Lower lobe of right lung (tissue), 2 donors: ENCODE measurements around the gene ZNF285. TPM values are rescaled to one million over a fixed set of nuclear protein-coding genes. Genes with fewer than 3 reads are reported as not detected.
"Not testable (repeated sequence)": the region's sequence is repeated elsewhere in the genome, so short reads cannot be mapped to it uniquely, and the experiment has no call there.

Experiments used
- ATAC-seq, 2 donors: fragments of 200-7000 bp; cut with Tn5 transposase; one replicate each; pipeline ENCODE4 v1.9.1; 2020 to 2022; ENCODE audit warnings: mild to moderate bottlenecking in 2 of 2, moderate library complexity in 2 of 2
- DNase-seq: peaks from one replicate; pipeline ENCODE4 v3.0.0-alpha.2; 2020
- H3K27ac ChIP-seq: fragments of 200-600 bp; one replicate; pipeline ENCODE4 v1.8.0; 2022
- H3K27me3 ChIP-seq: fragments of 200-600 bp; one replicate; pipeline ENCODE4 v1.8.0; 2022; ENCODE audit warnings: low read depth
- H3K36me3 ChIP-seq: fragments of 200-600 bp; one replicate; pipeline ENCODE4 v1.8.0; 2022; ENCODE audit warnings: mild to moderate bottlenecking
- H3K4me1 ChIP-seq: fragments of 200-600 bp; one replicate; pipeline ENCODE4 v1.8.0; 2022
- H3K4me3 ChIP-seq: fragments of 200-600 bp; one replicate; pipeline ENCODE4 v1.8.0; 2022; ENCODE audit warnings: mild to moderate bottlenecking
- H3K9me3 ChIP-seq: fragments of 200-600 bp; one replicate; pipeline ENCODE4 v1.8.0; 2022
- intact Hi-C: fragments of 100-400 bp; cut with DNase I; formaldehyde crosslinking; loops from one replicate; pipeline ENCODE4 v1.11.0; 2022
- total RNA-seq: library from RNA; stranded (reverse); fragmentation: NEBNext Ultra II Directional; extraction: Animal tissue kit (Norgen Biotek cat#: 25700); gene quantifications from one replicate; pipeline ENCODE4 v1.2.1, GENCODE V29; 2021
- TF ChIP-seq, protein P1 (sequence below): fragments of 200-600 bp; IDR thresholded peaks from one replicate; pipeline ENCODE4 v1.8.0; 2022; ENCODE audit warnings: antibody characterized with exemption, mild to moderate bottlenecking
- donor health status: DM: no; HTN: yes; CAD: no; lungs with severe emphysema.

Gene ZNF285
- total RNA-seq, 1 donor from 2014 or later: 1.1 TPM

DNA sequence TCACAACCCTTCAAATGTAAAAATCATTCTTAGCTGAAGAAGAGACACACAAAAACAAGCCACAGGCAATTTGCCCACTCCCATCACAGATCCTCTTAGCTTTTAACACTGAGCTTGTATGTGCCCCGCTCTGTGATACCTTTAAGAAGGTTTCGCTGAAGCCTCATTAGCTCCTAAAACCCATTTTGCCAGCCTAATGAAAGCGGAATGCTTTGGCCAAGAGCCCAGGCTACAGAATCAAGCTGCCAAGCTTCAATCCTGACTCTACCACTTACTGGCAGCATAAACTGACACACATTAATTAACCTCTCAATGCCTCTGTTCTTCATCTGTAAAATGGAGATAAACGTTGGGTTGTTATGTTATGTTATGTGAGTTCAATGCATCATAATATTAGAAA is 55.4 kb downstream of the ZNF285 start:
- H3K27ac ChIP-seq: no peak overlapping the region
- H3K4me3 ChIP-seq: no peak overlapping the region
- no peak for DNase-seq
- TF ChIP-seq, protein P1, sequence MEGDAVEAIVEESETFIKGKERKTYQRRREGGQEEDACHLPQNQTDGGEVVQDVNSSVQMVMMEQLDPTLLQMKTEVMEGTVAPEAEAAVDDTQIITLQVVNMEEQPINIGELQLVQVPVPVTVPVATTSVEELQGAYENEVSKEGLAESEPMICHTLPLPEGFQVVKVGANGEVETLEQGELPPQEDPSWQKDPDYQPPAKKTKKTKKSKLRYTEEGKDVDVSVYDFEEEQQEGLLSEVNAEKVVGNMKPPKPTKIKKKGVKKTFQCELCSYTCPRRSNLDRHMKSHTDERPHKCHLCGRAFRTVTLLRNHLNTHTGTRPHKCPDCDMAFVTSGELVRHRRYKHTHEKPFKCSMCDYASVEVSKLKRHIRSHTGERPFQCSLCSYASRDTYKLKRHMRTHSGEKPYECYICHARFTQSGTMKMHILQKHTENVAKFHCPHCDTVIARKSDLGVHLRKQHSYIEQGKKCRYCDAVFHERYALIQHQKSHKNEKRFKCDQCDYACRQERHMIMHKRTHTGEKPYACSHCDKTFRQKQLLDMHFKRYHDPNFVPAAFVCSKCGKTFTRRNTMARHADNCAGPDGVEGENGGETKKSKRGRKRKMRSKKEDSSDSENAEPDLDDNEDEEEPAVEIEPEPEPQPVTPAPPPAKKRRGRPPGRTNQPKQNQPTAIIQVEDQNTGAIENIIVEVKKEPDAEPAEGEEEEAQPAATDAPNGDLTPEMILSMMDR: no peak
- peaks cover 80% of the 10 kb centered on the region for H3K9me3 ChIP-seq
- no peaks in the 10 kb centered on the region for H3K4me1 ChIP-seq
- H3K27me3 ChIP-seq: no peaks in the 10 kb centered on the region
- intact Hi-C loops: no loop called here
- H3K36me3 ChIP-seq: no peaks in the 10 kb centered on the region
- no peak for ATAC-seq

DNA sequence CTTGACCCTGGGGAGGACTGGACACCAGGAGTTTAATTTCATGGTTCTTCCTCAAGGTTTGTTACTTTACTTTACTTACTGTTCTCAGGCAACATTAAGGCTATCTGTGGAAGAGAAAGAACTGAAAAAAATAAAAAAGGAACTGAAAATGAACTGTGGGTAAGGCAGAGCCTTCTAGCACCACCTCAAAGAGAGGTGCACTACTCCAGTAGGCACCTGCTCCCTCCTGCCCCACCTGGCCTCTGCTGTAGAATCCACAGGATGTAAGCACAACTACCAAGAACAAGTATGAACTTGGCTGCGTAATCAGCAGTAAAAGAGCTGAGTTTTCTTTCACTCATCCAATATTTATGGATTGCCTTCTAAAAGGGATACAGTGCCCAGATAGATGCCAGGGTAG is 57.2 kb downstream of the ZNF285 start:
- no peak overlapping the region for H3K4me3 ChIP-seq
- ATAC-seq: no peak
- intact Hi-C loops: no loop called here
- no peak for DNase-seq
- H3K4me1 ChIP-seq: no peaks in the 10 kb centered on the region
- H3K36me3 ChIP-seq: peaks cover 11% of the 10 kb centered on the region
- TF ChIP-seq, protein P1: no peak
- no peaks in the 10 kb centered on the region for H3K27me3 ChIP-seq
- H3K9me3 ChIP-seq: peaks cover 68% of the 10 kb centered on the region
- no peak overlapping the region for H3K27ac ChIP-seq

DNA sequence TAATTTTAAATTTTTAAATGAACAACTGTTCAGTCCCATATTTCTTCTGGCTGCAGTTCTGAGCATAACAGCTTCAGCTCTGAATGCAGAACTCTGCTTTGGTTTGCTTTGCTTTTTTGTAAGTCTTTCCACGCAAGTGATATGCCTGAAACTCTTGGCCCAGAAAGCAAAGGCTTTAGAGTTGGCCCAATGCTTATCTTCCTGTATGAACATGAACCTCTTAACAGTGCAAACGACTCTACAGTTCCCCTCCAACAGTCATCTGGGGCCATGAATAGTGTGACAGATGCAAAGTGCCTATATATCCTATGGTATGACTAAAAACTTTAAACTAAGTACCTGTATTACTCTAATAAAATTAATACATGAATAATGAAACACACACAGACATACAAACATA is 59.6 kb downstream of the ZNF285 start:
- intact Hi-C loops: no loop called here
- DNase-seq: no peak
- H3K36me3 ChIP-seq: peaks cover 28% of the 10 kb centered on the region
- no peak for ATAC-seq
- no peak overlapping the region for H3K4me3 ChIP-seq
- H3K27ac ChIP-seq: no peak overlapping the region
- TF ChIP-seq, protein P1: no peak
- peaks cover 60% of the 10 kb centered on the region for H3K9me3 ChIP-seq
- H3K4me1 ChIP-seq: no peaks in the 10 kb centered on the region
- H3K27me3 ChIP-seq: no peaks in the 10 kb centered on the region

DNA sequence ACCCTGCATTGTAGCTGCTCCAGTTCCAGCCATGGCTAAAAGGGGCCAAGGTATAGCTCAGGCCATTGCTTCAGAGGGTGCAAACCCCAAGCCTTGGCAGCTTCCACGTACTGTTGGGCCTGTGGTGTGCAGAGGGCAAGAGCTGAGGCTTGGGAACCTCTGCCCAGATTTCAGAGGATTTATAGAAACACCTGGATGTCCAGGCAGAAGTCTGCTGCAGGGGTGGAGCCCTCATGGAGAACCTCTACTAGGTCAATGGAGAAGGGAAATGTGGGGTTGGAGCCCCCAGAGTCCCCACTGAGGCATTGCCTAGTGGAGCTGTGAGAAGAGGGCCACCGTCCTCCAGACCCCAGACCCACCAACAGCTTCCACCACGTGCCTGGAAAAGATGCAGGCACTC is 66.8 kb downstream of the ZNF285 start:
- H3K4me1 ChIP-seq, DNase-seq, H3K27me3 ChIP-seq, ATAC-seq, H3K27ac ChIP-seq, intact Hi-C loops, H3K4me3 ChIP-seq: not testable (repeated sequence)
- Histone ChIP-seq H3K36me3 (peaks cover 66% of the 10 kb centered on the region), H3K9me3 (peaks cover 70% of the 10 kb centered on the region)

Other genes with a start within 250 kb of the ZNF285 start
- 17.7 TPM for gene ZNF226, start 236.5 kb downstream of the ZNF285 start, total RNA-seq
- gene ZNF227, start 189.1 kb downstream of the ZNF285 start, total RNA-seq: 18.2 TPM
- gene ZNF233, start 141.7 kb downstream of the ZNF285 start, total RNA-seq: 0.86 TPM
- 6.5 TPM for gene ZNF235, start 96.6 kb downstream of the ZNF285 start, total RNA-seq
- 4.8 TPM for gene ZNF112, start 44.9 kb downstream of the ZNF285 start, total RNA-seq
- 2.8 TPM for gene ZNF229, start 46.9 kb upstream of the ZNF285 start, total RNA-seq
- 8.4 TPM for gene ZNF180, start 98.9 kb upstream of the ZNF285 start, total RNA-seq
- 0.30 TPM for gene CEACAM20, start 128.1 kb upstream of the ZNF285 start, total RNA-seq
- not detected for gene IGSF23, start 212.0 kb upstream of the ZNF285 start, total RNA-seq
- gene PVR, start 242.3 kb upstream of the ZNF285 start, total RNA-seq: 35.0 TPM